Measurements from ENCODE around the gene PANK2. TPM values are rescaled to one million over a fixed set of nuclear protein-coding genes. Genes with fewer than 3 reads are reported as not detected.
"Not testable (repeated sequence)": the region's sequence is repeated elsewhere in the genome, so short reads cannot be mapped to it uniquely, and the experiment has no call there.

Gene PANK2
- total RNA-seq, 3 donors from 2014 or later, result 27.6 to 42.3 (median 29.6) TPM

DNA sequence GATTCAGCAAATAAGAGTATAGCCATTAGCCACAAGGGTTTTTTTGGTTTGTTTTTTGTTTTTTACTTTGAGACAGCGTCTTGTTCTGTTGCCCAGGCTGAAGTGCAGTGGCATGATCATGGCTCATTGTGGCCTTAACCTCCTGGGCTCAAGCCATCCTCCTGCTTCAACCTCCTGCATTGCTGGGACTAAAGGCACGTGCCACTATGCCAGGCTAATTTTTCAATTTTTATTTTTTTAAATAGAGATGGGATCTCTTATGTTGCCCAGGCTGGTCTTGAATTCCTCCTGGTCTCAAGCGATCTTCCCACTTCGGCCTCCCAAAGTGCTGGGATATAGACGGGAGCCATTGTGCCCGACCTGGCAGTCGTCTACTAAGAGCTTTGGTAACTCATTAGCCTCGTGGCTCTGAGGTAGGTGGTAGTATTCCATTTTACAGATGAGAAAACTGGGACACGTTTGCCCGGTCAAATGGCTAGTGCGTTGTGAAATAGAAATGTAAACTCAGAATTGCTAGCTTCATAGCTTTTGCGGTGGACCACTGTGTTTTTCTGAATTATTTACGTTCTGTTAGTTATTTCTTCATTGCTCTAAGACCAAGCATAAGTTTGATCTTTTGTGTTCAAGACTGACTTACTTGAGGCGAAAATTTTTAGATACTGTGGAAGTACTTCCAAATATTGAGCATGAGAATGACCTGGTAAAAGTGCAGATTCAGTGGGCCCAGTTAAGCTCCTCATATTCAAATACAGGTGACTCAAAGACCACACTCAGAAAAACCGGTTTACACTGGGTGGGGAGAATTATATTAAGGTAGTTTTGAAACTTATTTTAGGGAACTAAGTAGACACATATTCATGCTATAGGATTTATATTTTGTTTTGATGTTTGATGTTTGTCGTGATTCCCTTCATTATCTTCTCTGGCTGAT is 2.1 kb downstream of the PANK2 start:
- DNase-seq (no peak), ATAC-seq (no peak)
- Histone ChIP-seq H3K4me3 (no peak overlapping the region), H3K9me3 (no peaks in the 10 kb centered on the region), H3K4me1 (ENCODE audit: low read depth) (peaks cover 46% of the 10 kb centered on the region), H3K36me3 (ENCODE audit: low read depth) (no peaks in the 10 kb centered on the region)
- intact Hi-C loops (cut with DNase I, micrococcal nuclease), result no loop called here
- TF ChIP-seq, protein P1, sequence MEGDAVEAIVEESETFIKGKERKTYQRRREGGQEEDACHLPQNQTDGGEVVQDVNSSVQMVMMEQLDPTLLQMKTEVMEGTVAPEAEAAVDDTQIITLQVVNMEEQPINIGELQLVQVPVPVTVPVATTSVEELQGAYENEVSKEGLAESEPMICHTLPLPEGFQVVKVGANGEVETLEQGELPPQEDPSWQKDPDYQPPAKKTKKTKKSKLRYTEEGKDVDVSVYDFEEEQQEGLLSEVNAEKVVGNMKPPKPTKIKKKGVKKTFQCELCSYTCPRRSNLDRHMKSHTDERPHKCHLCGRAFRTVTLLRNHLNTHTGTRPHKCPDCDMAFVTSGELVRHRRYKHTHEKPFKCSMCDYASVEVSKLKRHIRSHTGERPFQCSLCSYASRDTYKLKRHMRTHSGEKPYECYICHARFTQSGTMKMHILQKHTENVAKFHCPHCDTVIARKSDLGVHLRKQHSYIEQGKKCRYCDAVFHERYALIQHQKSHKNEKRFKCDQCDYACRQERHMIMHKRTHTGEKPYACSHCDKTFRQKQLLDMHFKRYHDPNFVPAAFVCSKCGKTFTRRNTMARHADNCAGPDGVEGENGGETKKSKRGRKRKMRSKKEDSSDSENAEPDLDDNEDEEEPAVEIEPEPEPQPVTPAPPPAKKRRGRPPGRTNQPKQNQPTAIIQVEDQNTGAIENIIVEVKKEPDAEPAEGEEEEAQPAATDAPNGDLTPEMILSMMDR (IDR thresholded peaks at IDR 0.05), result no peak

DNA sequence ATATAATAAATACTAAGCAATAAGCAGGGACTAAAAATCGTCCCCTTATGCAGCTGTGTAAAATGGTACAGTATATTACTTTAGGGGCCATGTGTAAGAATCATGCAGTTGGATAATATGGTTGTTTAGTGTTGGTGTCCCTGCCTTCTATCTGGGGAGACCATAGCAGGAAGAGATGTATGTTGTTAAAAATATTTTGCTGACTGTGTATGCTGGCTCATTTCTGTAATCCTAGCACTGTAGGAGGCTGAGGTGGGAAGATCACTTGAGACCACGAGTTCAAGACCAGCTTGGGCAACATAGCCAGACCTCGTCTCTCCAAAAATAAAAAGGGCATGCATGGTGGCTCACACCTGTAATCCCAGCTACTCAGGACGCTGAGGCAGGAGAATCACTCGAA is 5.6 kb downstream of the PANK2 start:
- TF ChIP-seq, protein P1 (IDR thresholded peaks at IDR 0.05), result no peak
- H3K9me3 ChIP-seq, result no peaks in the 10 kb centered on the region
- intact Hi-C loops (cut with DNase I, micrococcal nuclease), result no loop called here
- no peaks in the 10 kb centered on the region for H3K36me3 ChIP-seq (ENCODE audit: low read depth)
- H3K4me1 ChIP-seq (ENCODE audit: low read depth), result peaks cover 47% of the 10 kb centered on the region
- DNase-seq, result no peak
- H3K4me3 ChIP-seq, result no peak overlapping the region
- ATAC-seq, result no peak

DNA sequence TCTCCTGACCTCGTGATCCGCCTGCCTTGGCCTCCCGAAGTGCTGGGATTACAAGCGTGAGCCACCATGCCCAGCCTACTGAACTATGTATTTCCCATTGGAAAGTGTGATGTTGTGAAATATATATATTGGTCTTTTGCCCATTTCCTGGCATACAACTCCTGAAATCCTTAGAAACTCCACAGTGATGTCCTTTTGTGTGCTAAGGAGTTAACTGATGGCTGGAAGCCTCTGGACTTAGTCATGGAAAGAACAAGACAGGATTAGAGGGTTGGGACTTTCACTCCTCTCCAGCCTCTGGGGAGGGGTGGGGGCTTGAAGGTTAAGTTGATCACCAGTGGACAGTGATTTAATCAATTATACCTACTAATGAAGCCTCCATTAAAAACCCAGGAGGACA is 7.1 kb downstream of the PANK2 start:
- intact Hi-C loops (cut with DNase I, micrococcal nuclease), result no loop called here
- Histone ChIP-seq H3K36me3 (ENCODE audit: low read depth) (no peaks in the 10 kb centered on the region), H3K4me3 (no peak overlapping the region), H3K4me1 (ENCODE audit: low read depth) (peaks cover 40% of the 10 kb centered on the region), H3K9me3 (no peaks in the 10 kb centered on the region)
- no peak for ATAC-seq
- no peak for DNase-seq
- TF ChIP-seq, protein P1 (IDR thresholded peaks at IDR 0.05), result no peak

DNA sequence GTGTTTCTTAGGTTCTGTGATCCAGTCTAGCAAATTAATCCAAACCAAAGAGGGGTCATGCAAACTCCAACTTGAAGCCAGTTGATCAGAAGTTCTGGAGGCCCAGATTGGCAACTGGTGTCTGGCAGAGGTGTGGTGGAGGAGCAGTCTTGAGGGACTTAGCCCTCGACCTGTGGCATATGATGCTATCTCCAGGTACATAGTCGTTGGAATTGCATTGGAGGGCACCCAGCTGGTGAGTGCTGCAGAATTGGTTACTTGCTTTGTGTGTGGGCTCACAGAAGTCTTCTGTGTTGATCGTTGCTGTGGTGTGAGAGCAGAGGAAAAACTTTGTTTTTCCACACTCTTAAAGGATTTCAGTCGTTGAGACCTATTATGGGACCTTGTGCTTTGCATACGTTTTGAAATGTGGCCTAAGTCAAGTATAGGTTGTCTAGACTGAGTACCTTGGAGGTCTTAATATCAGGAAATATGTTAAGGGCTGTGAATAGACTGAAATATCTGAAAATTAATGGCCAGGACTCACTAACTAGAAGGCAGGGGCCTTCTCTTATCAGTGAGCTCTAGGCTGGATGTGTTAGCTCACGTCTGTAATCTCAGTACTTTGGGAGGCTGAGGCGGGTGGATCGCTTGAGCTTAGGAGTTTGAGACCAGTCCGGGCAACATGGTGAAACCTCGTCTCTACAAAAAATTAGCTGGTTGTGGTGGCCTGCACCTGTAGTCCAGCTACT is 7.8 kb downstream of the PANK2 start:
- DNase-seq, result no peak
- no peaks in the 10 kb centered on the region for H3K9me3 ChIP-seq
- TF ChIP-seq, protein P1 (IDR thresholded peaks at IDR 0.05), result no peak
- H3K4me3 ChIP-seq, result no peak overlapping the region
- no peak for ATAC-seq
- H3K4me1 ChIP-seq (ENCODE audit: low read depth), result peaks cover 34% of the 10 kb centered on the region
- intact Hi-C loops (cut with DNase I, micrococcal nuclease), result no loop called here
- H3K36me3 ChIP-seq (ENCODE audit: low read depth), result no peaks in the 10 kb centered on the region

DNA sequence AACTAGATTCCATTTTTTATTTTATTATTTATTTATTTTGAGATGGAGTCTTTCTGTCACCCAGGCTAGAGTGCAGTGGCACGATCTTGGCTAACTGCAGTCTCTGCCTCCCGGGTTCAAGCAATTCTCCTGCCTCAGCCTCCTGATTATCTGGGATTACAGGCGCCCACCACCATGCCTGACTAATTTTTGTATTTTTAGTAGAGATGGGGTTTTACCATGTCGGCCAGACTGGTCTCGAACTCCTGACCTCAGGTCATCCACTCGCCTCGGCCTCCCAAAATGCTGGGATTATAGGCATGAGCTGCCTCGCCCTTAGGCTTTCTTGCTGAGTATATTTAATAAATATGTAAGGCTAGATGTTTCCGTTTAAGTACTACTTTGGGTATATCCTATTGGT is 9.0 kb downstream of the PANK2 start:
- DNase-seq; H3K36me3 ChIP-seq (ENCODE audit: low read depth); H3K4me3 ChIP-seq; H3K9me3 ChIP-seq; intact Hi-C loops (cut with DNase I, micrococcal nuclease); ATAC-seq: not testable (repeated sequence)
- peaks cover 25% of the 10 kb centered on the region for H3K4me1 ChIP-seq (ENCODE audit: low read depth)

DNA sequence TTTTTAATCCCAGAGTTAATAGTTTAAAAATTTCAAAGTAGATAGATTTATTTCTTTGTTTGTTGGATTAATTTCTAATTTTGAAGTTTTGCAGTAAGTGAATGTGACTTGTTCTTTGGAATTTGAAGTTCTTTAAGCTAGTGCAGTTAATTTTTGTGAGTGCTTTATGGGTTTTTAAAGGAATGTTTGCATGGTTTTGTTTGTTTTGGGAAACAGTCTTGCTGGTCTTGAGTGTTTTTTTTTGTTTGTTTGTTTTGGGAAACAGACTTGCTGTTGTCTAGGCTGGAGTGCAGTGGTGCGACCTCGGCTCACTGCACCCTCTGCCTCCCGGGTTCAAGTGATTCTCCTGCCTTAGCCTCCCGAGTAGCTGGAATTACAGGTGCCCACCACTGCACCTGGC is 9.5 kb downstream of the PANK2 start:
- Histone ChIP-seq H3K4me3 (no peak overlapping the region), H3K9me3 (no peaks in the 10 kb centered on the region), H3K4me1 (ENCODE audit: low read depth) (peaks cover 23% of the 10 kb centered on the region), H3K36me3 (ENCODE audit: low read depth) (no peaks in the 10 kb centered on the region)
- DNase-seq (no peak), ATAC-seq (no peak)
- TF ChIP-seq, protein P1 (IDR thresholded peaks at IDR 0.05), result no peak
- intact Hi-C loops (cut with DNase I, micrococcal nuclease), result no loop called here

All from mucosa of descending colon (tissue), 3 donors.